HEK293 (cell line): ENCODE measurements around the gene EEF1A2.

ENCODE experiments used
- CTCF ChIA-PET: fragments of 350-600 bp; formaldehyde crosslinking; extraction: SDS; loops from one replicate; lab custom pipeline; 2021; ENCODE audit warnings: antibody characterized with exemption; lab: Yijun Ruan, JAX
- POLR2A ChIA-PET: fragments of 300-600 bp; formaldehyde crosslinking; extraction: SDS; loops from one replicate; lab custom pipeline; 2020; ENCODE audit warnings: antibody characterized with exemption, inconsistent platforms; lab: Yijun Ruan, JAX
- H3K27ac ChIP-seq: fragments of 200-500 bp; sonication (Bioruptor generic); 2 replicates; pipeline ENCODE4 v1.5.1; 2014; ENCODE audit warnings: low read depth, low read length, control low read depth, inconsistent platforms; ENCODE audit errors: extremely low read depth
- H3K36me3 ChIP-seq, 2 experiments: fragments of 200-500 bp in 1 of 2; sonication (Bioruptor generic) in 1 of 2; 1 replicate in 1 of 2; 2 replicates in 1 of 2; pipeline ENCODE4 v1.5.1; 2014 to 2017; ENCODE audit warnings: inconsistent platforms in 2 of 2, low read length in 2 of 2; ENCODE audit not compliant: control insufficient read depth in 2 of 2, insufficient read depth in 1 of 2
- H3K4me1 ChIP-seq: fragments of 200-500 bp; sonication (Bioruptor generic); 2 replicates; pipeline ENCODE4 v1.5.1; 2014; ENCODE audit warnings: mild to moderate bottlenecking, low read length, inconsistent platforms; ENCODE audit not compliant: control insufficient read depth, insufficient read depth
- H3K4me3 ChIP-seq: 2 replicates; pipeline ENCODE4 v1.5.1; 2011; ENCODE audit warnings: low read depth, mild to moderate bottlenecking, control low read depth, low read length, moderate library complexity
- H3K9me3 ChIP-seq: fragments of 200-500 bp; sonication (Bioruptor generic); 2 replicates; pipeline ENCODE4 v1.5.1; 2014; ENCODE audit warnings: low read depth, low read length, inconsistent platforms; ENCODE audit not compliant: control insufficient read depth, insufficient read depth
- GLIS1 ChIP-seq: fragments of 450-650 bp; formaldehyde crosslinking; IDR thresholded peaks from 2 replicates; pipeline ENCODE4 v1.5.1; 2016; ENCODE audit warnings: missing biosample characterization, missing genetic modification characterization
- KLF1 ChIP-seq: fragments of 450-650 bp; formaldehyde crosslinking; IDR thresholded peaks from 2 replicates; pipeline ENCODE4 v1.5.1; 2016; ENCODE audit warnings: missing biosample characterization, missing genetic modification characterization
- KLF16 ChIP-seq: fragments of 450-650 bp; formaldehyde crosslinking; IDR thresholded peaks from 2 replicates; pipeline ENCODE4 v1.5.1; 2017; ENCODE audit warnings: missing biosample characterization, missing genetic modification characterization
- PRDM6 ChIP-seq: fragments of 450-650 bp; formaldehyde crosslinking; IDR thresholded peaks from 2 replicates; pipeline ENCODE4 v1.5.1; 2017; ENCODE audit warnings: missing biosample characterization, missing genetic modification characterization
- SP3 ChIP-seq: fragments of 450-650 bp; formaldehyde crosslinking; IDR thresholded peaks from 2 replicates; pipeline ENCODE4 v1.5.1; 2016; ENCODE audit warnings: missing biosample characterization, missing genetic modification characterization
- ZBTB6 ChIP-seq: fragments of 450-650 bp; formaldehyde crosslinking; IDR thresholded peaks from 2 replicates; pipeline ENCODE4 v1.5.1; 2017; ENCODE audit warnings: missing biosample characterization, missing genetic modification characterization
- ZBTB7A ChIP-seq: fragments of 450-650 bp; formaldehyde crosslinking; IDR thresholded peaks from 2 replicates; pipeline ENCODE4 v1.5.1; 2016; ENCODE audit warnings: low read depth, missing biosample characterization, missing genetic modification characterization
- ZNF146 ChIP-seq: fragments of 450-650 bp; formaldehyde crosslinking; IDR thresholded peaks from 2 replicates; pipeline ENCODE4 v1.5.1; 2016; ENCODE audit warnings: missing biosample characterization, missing genetic modification characterization
- ZNF16 ChIP-seq: fragments of 450-650 bp; formaldehyde crosslinking; IDR thresholded peaks from 2 replicates; pipeline ENCODE4 v1.5.1; 2016; ENCODE audit warnings: low read depth, missing biosample characterization, missing genetic modification characterization
- ZNF2 ChIP-seq: fragments of 450-650 bp; formaldehyde crosslinking; IDR thresholded peaks from 2 replicates; pipeline ENCODE4 v1.5.1; 2016; ENCODE audit warnings: missing biosample characterization, missing genetic modification characterization
- ZNF239 ChIP-seq: fragments of 450-650 bp; formaldehyde crosslinking; IDR thresholded peaks from 2 replicates; pipeline ENCODE4 v1.5.1; 2016; ENCODE audit warnings: missing biosample characterization, missing genetic modification characterization
- ZNF266 ChIP-seq: fragments of 450-650 bp; formaldehyde crosslinking; IDR thresholded peaks from 2 replicates; pipeline ENCODE4 v1.5.1; 2016; ENCODE audit warnings: missing biosample characterization, missing genetic modification characterization, low read depth
- ZNF398 ChIP-seq: fragments of 450-650 bp; formaldehyde crosslinking; IDR thresholded peaks from 2 replicates; pipeline ENCODE4 v1.5.1; 2017; ENCODE audit warnings: missing biosample characterization, missing genetic modification characterization
- ZNF560 ChIP-seq: fragments of 450-650 bp; formaldehyde crosslinking; IDR thresholded peaks from 2 replicates; pipeline ENCODE4 v1.5.1; 2017; ENCODE audit warnings: missing biosample characterization, missing genetic modification characterization, borderline replicate concordance
- ZNF596 ChIP-seq: fragments of 450-650 bp; IDR thresholded peaks from 2 replicates; pipeline ENCODE4 v1.5.0; 2018; ENCODE audit warnings: missing biosample characterization, mild to moderate bottlenecking, missing genetic modification characterization, moderate library complexity
- ZNF701 ChIP-seq: fragments of 450-650 bp; formaldehyde crosslinking; IDR thresholded peaks from 2 replicates; pipeline ENCODE4 v1.5.1; 2016; ENCODE audit warnings: missing biosample characterization, missing genetic modification characterization
- ZNF830 ChIP-seq: fragments of 450-650 bp; IDR thresholded peaks from 2 replicates; pipeline ENCODE4 v1.5.0; 2018; ENCODE audit warnings: missing biosample characterization, missing genetic modification characterization, low read depth, mild to moderate bottlenecking, moderate library complexity
- TF ChIP-seq, protein P1 (sequence below): fragments of 450-650 bp; formaldehyde crosslinking; optimal IDR thresholded peaks from 2 replicates; pipeline ENCODE3; 2016; ENCODE audit warnings: missing biosample characterization, mild to moderate bottlenecking, missing genetic modification characterization
- TF ChIP-seq, protein P2 (sequence below): fragments of 450-650 bp; formaldehyde crosslinking; conservative IDR thresholded peaks from 2 replicates; pipeline ENCODE4 v1.5.1; 2016; ENCODE audit warnings: low read depth, missing biosample characterization, missing genetic modification characterization
- TF ChIP-seq, protein P3 (sequence below): fragments of 450-650 bp; formaldehyde crosslinking; IDR thresholded peaks from 2 replicates; pipeline ENCODE4 v1.5.1; 2017; ENCODE audit warnings: missing biosample characterization, missing genetic modification characterization

The EEF1A2 gene

DNA sequence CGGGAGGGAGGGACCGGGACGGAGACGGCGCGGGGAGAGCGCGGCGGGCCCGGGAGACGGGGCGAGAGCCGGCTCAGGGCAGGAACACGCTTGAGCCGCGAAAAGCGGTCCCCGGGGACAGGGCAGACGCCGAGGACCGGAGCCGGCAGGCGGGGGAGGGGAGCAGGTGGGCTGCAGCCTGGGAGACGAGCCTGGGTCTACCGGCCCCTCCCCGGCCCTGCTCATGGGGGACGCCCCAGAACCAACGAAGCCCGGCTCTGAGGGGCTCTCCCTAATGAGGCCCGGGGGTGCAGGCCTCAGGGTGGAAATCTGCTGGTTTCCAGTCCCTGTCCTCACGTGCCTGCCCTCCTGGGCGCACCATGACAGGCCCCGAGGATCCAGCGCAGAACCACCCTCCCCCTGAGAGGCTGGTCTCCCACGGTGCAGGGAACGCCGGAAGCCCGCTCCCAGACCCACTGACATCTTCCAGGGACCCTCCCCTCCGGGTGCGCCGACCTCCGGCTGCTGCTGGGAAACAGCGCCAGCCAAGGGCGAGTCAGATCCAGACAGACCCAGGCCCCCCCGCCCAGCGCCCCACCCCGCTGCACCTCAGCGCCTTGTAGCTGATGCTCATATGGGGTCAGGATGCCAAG is 571 bp upstream of the EEF1A2 start (continued):
- TF ChIP-seq ZNF146 (tag by site-specific recombination) (peak; percentile 31; the same call in 1 of the 2 replicates), SP3 (tag by site-specific recombination) (peak; percentile 52; the same call in 1 of the 2 replicates), KLF1 (tag by site-specific recombination) (peak; percentile 72; the same call in 1 of the 2 replicates), ZBTB6 (peak; percentile 95)
- TF ChIP-seq, protein P1, sequence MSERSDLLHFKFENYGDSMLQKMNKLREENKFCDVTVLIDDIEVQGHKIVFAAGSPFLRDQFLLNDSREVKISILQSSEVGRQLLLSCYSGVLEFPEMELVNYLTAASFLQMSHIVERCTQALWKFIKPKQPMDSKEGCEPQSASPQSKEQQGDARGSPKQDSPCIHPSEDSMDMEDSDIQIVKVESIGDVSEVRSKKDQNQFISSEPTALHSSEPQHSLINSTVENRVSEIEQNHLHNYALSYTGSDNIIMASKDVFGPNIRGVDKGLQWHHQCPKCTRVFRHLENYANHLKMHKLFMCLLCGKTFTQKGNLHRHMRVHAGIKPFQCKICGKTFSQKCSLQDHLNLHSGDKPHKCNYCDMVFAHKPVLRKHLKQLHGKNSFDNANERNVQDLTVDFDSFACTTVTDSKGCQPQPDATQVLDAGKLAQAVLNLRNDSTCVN (tag by site-specific recombination) = peak; percentile 53

- ChIA-PET POLR2A (interaction anchor here (2.3 kb wide), 1 partner anchor 22 kb away, joined by 12 read pairs; the partner anchor contains the start of gene PPDPF), CTCF (interaction anchor here (0.7 kb wide), 1 partner anchor 76 kb away, joined by 4 read pairs; the partner anchor contains the start of gene HELZ2)
- no peaks in the 10 kb centered on the region for H3K4me1 ChIP-seq
- peaks cover 0 to 39% of the 10 kb centered on the region in 2 experiments; a peak in 1 of 3 replicates for H3K36me3 ChIP-seq
- H3K4me3 ChIP-seq = peak overlapping the region; percentile 46
- no peaks in the 10 kb centered on the region for H3K9me3 ChIP-seq
- peak overlapping the region; percentile 35; the same call in 1 of the 2 replicates for H3K27ac ChIP-seq
- TF ChIP-seq ZNF830 (tag by site-specific recombination) (no peak), ZNF2 (tag by site-specific recombination) (no peak), ZNF560 (tag by site-specific recombination) (no peak), ZNF596 (tag by site-specific recombination) (no peak), ZNF239 (no peak), ZNF398 (tag by site-specific recombination) (peak; percentile 80), ZNF701 (no peak), PRDM6 (no peak), KLF16 (tag by site-specific recombination) (peak; percentile 81), ZNF16 (tag by site-specific recombination) (no peak), ZBTB7A (0 out of 2 replicates have a peak, but pooled peaks have one; percentile 35), GLIS1 (tag by site-specific recombination) (peak; percentile 76), ZNF266 (tag by site-specific recombination) (no peak)
- TF ChIP-seq, protein P2, sequence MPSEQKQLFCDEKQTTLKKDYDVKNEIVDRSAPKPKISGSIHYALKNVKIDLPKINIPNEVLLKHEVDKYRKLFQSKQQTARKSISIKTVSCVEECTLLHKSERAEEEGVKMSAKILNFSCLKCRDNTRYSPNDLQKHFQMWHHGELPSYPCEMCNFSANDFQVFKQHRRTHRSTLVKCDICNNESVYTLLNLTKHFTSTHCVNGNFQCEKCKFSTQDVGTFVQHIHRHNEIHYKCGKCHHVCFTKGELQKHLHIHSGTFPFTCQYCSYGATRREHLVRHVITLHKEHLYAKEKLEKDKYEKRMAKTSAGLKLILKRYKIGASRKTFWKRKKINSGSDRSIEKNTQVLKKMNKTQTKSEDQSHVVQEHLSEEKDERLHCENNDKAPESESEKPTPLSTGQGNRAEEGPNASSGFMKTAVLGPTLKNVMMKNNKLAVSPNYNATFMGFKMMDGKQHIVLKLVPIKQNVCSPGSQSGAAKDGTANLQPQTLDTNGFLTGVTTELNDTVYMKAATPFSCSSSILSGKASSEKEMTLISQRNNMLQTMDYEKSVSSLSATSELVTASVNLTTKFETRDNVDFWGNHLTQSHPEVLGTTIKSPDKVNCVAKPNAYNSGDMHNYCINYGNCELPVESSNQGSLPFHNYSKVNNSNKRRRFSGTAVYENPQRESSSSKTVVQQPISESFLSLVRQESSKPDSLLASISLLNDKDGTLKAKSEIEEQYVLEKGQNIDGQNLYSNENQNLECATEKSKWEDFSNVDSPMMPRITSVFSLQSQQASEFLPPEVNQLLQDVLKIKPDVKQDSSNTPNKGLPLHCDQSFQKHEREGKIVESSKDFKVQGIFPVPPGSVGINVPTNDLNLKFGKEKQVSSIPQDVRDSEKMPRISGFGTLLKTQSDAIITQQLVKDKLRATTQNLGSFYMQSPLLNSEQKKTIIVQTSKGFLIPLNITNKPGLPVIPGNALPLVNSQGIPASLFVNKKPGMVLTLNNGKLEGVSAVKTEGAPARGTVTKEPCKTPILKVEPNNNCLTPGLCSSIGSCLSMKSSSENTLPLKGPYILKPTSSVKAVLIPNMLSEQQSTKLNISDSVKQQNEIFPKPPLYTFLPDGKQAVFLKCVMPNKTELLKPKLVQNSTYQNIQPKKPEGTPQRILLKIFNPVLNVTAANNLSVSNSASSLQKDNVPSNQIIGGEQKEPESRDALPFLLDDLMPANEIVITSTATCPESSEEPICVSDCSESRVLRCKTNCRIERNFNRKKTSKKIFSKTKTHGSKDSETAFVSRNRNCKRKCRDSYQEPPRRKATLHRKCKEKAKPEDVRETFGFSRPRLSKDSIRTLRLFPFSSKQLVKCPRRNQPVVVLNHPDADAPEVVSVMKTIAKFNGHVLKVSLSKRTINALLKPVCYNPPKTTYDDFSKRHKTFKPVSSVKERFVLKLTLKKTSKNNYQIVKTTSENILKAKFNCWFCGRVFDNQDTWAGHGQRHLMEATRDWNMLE (tag by site-specific recombination) = no peak
- TF ChIP-seq, protein P3, sequence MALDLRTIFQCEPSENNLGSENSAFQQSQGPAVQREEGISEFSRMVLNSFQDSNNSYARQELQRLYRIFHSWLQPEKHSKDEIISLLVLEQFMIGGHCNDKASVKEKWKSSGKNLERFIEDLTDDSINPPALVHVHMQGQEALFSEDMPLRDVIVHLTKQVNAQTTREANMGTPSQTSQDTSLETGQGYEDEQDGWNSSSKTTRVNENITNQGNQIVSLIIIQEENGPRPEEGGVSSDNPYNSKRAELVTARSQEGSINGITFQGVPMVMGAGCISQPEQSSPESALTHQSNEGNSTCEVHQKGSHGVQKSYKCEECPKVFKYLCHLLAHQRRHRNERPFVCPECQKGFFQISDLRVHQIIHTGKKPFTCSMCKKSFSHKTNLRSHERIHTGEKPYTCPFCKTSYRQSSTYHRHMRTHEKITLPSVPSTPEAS (tag by site-specific recombination) = no peak
Observed at GRCh38 chr20:63497946-63498935, 642 bp downstream of the EEF1A2 start.
